K562 (cell line): ENCODE results near the gene OR1E2. TPM values are rescaled to one million over a fixed set of nuclear protein-coding genes. Genes with fewer than 3 reads are reported as not detected.

Source experiments
- ATAC-seq: fragments of 200-7000 bp; cut with Tn5 transposase; 3 replicates; pipeline ENCODE4 v1.9.1; 2020; ENCODE audit warnings: moderate library complexity
- BruUV-seq: library from RNA; stranded (reverse); fragments of 400-500 nt; replicated peaks from 2 replicates; lab custom pipeline; 2021; lab: Mats Ljungman, UMichigan
- CTCF ChIA-PET: fragments of 300-600 bp; formaldehyde crosslinking; extraction: SDS; loops from one replicate; lab custom pipeline; 2021; ENCODE audit warnings: low intra/inter-chr PET ratio; lab: Yijun Ruan, JAX
- POLR2A ChIA-PET: fragments of 300-600, 350-650 bp; sonication (Branson Sonifier 250); formaldehyde crosslinking; extraction: SDS; loops from one replicate; lab custom pipeline; 2021; ENCODE audit warnings: antibody characterized with exemption, inconsistent platforms; lab: Yijun Ruan, JAX
- DNase-seq, 4 experiments: peaks; one replicate each; pipeline versions ENCODE4 v3.0.0 to v3.0.0-alpha.2; 2011 to 2018; ENCODE audit warnings: low spot score in 3 of 4, mixed read lengths in 3 of 4; ENCODE audit errors: extremely low read depth in 1 of 4
- FAIRE-seq: peaks from 2 replicates; lab custom pipeline; 2011; peaks lifted over from hg19 to GRCh38; lab: Jason Lieb, UNC
- H2AFZ ChIP-seq: 2 replicates; pipeline ENCODE4 v1.6.0; 2011; ENCODE audit warnings: low read depth, low read length, control low read depth, inconsistent platforms
- H3K27ac ChIP-seq: fragments of 200-600 bp; 3 replicates; pipeline ENCODE4 v1.8.0; 2011; ENCODE audit warnings: low read depth, mild to moderate bottlenecking, control low read depth, inconsistent platforms, low read length, moderate library complexity, mixed read lengths; ENCODE audit errors: extremely low read depth
- H3K27me3 ChIP-seq, 2 experiments: fragments of 300-600 bp in 1 of 2; 2 replicates in 1 of 2; 3 replicates in 1 of 2; pipeline versions ENCODE4 v1.6.0 to v1.8.0; 2011; ENCODE audit warnings: inconsistent platforms in 2 of 2, low read length in 2 of 2, mild to moderate bottlenecking in 1 of 2, mixed read lengths in 1 of 2, moderate library complexity in 1 of 2; ENCODE audit not compliant: control insufficient read depth in 2 of 2, insufficient read depth in 2 of 2
- H3K36me3 ChIP-seq: fragments of 300-600 bp; 3 replicates; pipeline ENCODE4 v1.8.0; 2011; ENCODE audit warnings: mild to moderate bottlenecking, low read length, inconsistent platforms; ENCODE audit not compliant: control insufficient read depth, insufficient read depth
- H3K4me1 ChIP-seq, 2 experiments: fragments of 200-600 bp in 1 of 2; replicated peaks in 1 of 2; 2 replicates in 1 of 2; 3 replicates in 1 of 2; pipeline versions ENCODE4 v1.5.1 to v1.8.0; 2011; ENCODE audit warnings: inconsistent platforms in 2 of 2, low read length in 2 of 2, mild to moderate bottlenecking in 1 of 2, mixed read lengths in 1 of 2, moderate library complexity in 1 of 2; ENCODE audit not compliant: control insufficient read depth in 2 of 2, insufficient read depth in 2 of 2
- H3K4me2 ChIP-seq: 2 replicates; pipeline ENCODE4 v1.6.1; 2011; ENCODE audit warnings: low read length, control low read depth, inconsistent platforms, mixed read lengths; ENCODE audit not compliant: insufficient read depth
- H3K4me3 ChIP-seq: fragments of 200-600 bp; sonication (generic), shearing (Covaris generic); 2 replicates; pipeline ENCODE4 v1.5.1; 2016; ENCODE audit warnings: control low read depth, inconsistent platforms
- H3K79me2 ChIP-seq: fragments of 200-600 bp; 3 replicates; pipeline ENCODE4 v1.8.0; 2011; ENCODE audit warnings: low read length, inconsistent platforms; ENCODE audit not compliant: control insufficient read depth, insufficient read depth
- H3K9ac ChIP-seq, 2 experiments: 2 replicates each; pipeline versions ENCODE4 v1.6.0 to v1.6.1; 2011; ENCODE audit warnings: low read depth in 2 of 2, low read length in 2 of 2, control low read depth in 1 of 2, inconsistent platforms in 1 of 2, mild to moderate bottlenecking in 1 of 2, mixed read lengths in 1 of 2; ENCODE audit not compliant: insufficient read depth in 1 of 2
- H3K9me1 ChIP-seq: one replicate; pipeline ENCODE4 v1.6.0; 2011; ENCODE audit warnings: inconsistent platforms, mild to moderate bottlenecking, low read length, moderate library complexity; ENCODE audit not compliant: control insufficient read depth, insufficient read depth
- H3K9me3 ChIP-seq: replicated peaks from 2 replicates; pipeline ENCODE4 v1.5.1; 2011; ENCODE audit warnings: low read depth, low read length, inconsistent platforms; ENCODE audit not compliant: control insufficient read depth, insufficient read depth
- H4K20me1 ChIP-seq: replicated peaks from 2 replicates; pipeline ENCODE4 v1.6.1; 2011; ENCODE audit warnings: low read length, inconsistent platforms, mixed read lengths; ENCODE audit not compliant: control insufficient read depth, insufficient read depth
- BCLAF1 ChIP-seq, 2 experiments: fragments of 450-650 bp in 1 of 2; IDR thresholded peaks; 2 replicates each; pipeline ENCODE4 v1.6.1; 2011 to 2017; ENCODE audit warnings: low read depth in 2 of 2, antibody characterized with exemption in 1 of 2, borderline replicate concordance in 1 of 2, low read length in 1 of 2, mild to moderate bottlenecking in 1 of 2, mixed read lengths in 1 of 2; ENCODE audit not compliant: control insufficient read depth in 1 of 2
- DDX20 ChIP-seq: fragments of 450-650 bp; IDR thresholded peaks from 2 replicates; pipeline ENCODE4 v1.6.1; 2016; ENCODE audit warnings: missing genetic modification characterization, low read depth, mild to moderate bottlenecking, missing compliant biosample characterization, moderate library complexity
- MECOM ChIP-seq: fragments of 250-450 bp; sonication (Bioruptor Pico); IDR thresholded peaks from 2 replicates; pipeline ENCODE4 v1.8.0; 2022; ENCODE audit warnings: inconsistent platforms
- NCOR1 ChIP-seq: fragments of 450-650 bp; IDR thresholded peaks from 2 replicates; pipeline ENCODE4 v1.6.1; 2016; ENCODE audit warnings: mild to moderate bottlenecking, moderate library complexity
- NFE2 ChIP-seq: IDR thresholded peaks from 2 replicates; pipeline ENCODE4 v1.6.1; 2014; ENCODE audit warnings: antibody characterized with exemption, low read depth
- PCBP2 ChIP-seq: fragments of 200-400 bp; formaldehyde crosslinking; IDR thresholded peaks from 2 replicates; pipeline ENCODE4 v1.6.1; 2018; ENCODE audit warnings: low read length, low read depth, mild to moderate bottlenecking, moderate library complexity; ENCODE audit not compliant: poor library complexity, severe bottlenecking
- RBFOX2 ChIP-seq: fragments of 200-400 bp; formaldehyde crosslinking; IDR thresholded peaks from 2 replicates; pipeline ENCODE4 v1.6.1; 2017; ENCODE audit warnings: low read depth, mild to moderate bottlenecking, low read length, moderate library complexity
- SIN3A ChIP-seq, 2 experiments: fragments of 150-350 bp in 1 of 2; IDR thresholded peaks; 2 replicates each; pipeline ENCODE4 v1.6.1; 2011 to 2016; ENCODE audit warnings: borderline replicate concordance in 2 of 2, low read depth in 2 of 2, low read length in 2 of 2, mild to moderate bottlenecking in 2 of 2, moderate library complexity in 2 of 2; ENCODE audit not compliant: control insufficient read depth in 1 of 2
- STAT5B ChIP-seq: fragments of 250-450 bp; sonication (Bioruptor Pico); IDR thresholded peaks from 2 replicates; pipeline ENCODE4 v1.8.0; 2021; ENCODE audit warnings: mild to moderate bottlenecking, inconsistent platforms
- WHSC1 ChIP-seq: IDR thresholded peaks from one replicate; pipeline ENCODE4 v1.6.1; 2012; ENCODE audit warnings: low read length, control low read depth, inconsistent platforms
- ZFP30 ChIP-seq: fragments of 250-450 bp; sonication (Bioruptor Pico); IDR thresholded peaks from 2 replicates; pipeline ENCODE4 v1.8.0; 2022; ENCODE audit warnings: moderate library complexity, mild to moderate bottlenecking, inconsistent platforms, borderline replicate concordance
- ZNF12 ChIP-seq: sonication (generic); formaldehyde crosslinking; IDR thresholded peaks from 2 replicates; pipeline ENCODE4 v1.4.0; 2020; ENCODE audit warnings: mild to moderate bottlenecking, missing genetic modification reagents
- WGBS: fragments of 100-300 bp; shearing (Covaris generic); methylation state at CpG from one replicate; pipeline ENCODE4 v1.1.6; 2016; ENCODE audit warnings: low coverage, mixed read lengths; ENCODE audit not compliant: insufficient coverage; ENCODE audit errors: missing lambda C conversion rate; 5-methylcytosine and 5-hydroxymethylcytosine counted together
- in situ Hi-C: fragments of 300-500 bp; cut with MboI; formaldehyde crosslinking; loops from 4 replicates; pipeline ENCODE4 v1.15.0; 2018; ENCODE audit warnings: inconsistent platforms, mixed read lengths
- intact Hi-C: fragments of 100-400 bp; cut with micrococcal nuclease; formaldehyde crosslinking; loops from 2 replicates; pipeline ENCODE4 v1.14.2; 2022
- polyA plus RNA-seq, 8 experiments: library from polyadenylated mRNA; depleted of rRNA in 4 of 8; stranded (reverse) in 5 of 8; unstranded in 3 of 8; fragments of >200 nt; fragmentation: Nextera tagmentation in 2 of 8; fragmentation: Illumina TruSeq in 1 of 8; extraction: Ambion mirVana in 2 of 8; extraction: Trizol in 1 of 8; gene quantifications; 2 replicates each; pipeline versions ENCODE4 v1.2.1 to v1.2.3, GENCODE V29; 2011 to 2014; ENCODE audit warnings: inconsistent platforms in 1 of 8, missing spikeins in 1 of 8
- total RNA-seq, 7 experiments: library from RNA; depleted of rRNA in 6 of 7; stranded (reverse); fragments of >200 nt in 6 of 7; fragmentation: Illumina TruSeq in 2 of 7; extraction: Trizol in 2 of 7; gene quantifications; 2 replicates each; pipeline versions ENCODE4 v1.2.1 to v1.2.3, GENCODE V29; 2011 to 2021; ENCODE audit warnings: low replicate concordance in 1 of 7
- TF ChIP-seq, protein P1 (sequence below): fragments of 450-650 bp; IDR thresholded peaks from 2 replicates; pipeline ENCODE4 v1.6.1; 2018; ENCODE audit not compliant: partially characterized antibody

The OR1E2 gene
- total and polyA plus RNA-seq, 9 of the 15 experiments (the other 6 are each of a cell fraction or from before 2014, with no cell fraction given), result not detected

DNA sequence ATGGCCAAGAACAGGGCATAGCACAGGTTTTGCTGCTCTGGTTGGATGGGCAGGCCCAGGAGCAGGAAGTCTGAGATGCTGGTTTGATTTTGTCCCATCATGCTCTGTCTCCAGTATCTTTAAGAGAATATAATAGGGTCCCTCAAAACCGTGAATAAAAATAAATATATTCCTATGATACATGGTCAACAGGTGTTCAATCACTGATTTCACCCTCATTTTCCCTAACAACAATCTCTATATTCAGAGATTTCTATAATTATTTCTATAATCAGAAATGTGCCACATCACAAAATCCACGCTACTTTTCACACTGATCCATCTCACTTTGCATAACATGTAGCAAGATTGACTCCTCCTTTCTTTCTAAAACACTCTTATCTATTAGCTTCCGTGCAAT is at the start of gene OR1E2 (continued):
- TF ChIP-seq DDX20 (tag) (no peak), NFE2 (no peak), WHSC1 (no peak), STAT5B (CRISPR knock-in tag) (no peak), ZFP30 (CRISPR knock-in tag) (no peak), BCLAF1 (IDR thresholded peaks at IDR 0.05; ENCODE audit: borderline replicate concordance in 1 of 2, control insufficient read depth in 1 of 2, low read depth in 2 of 2, low read length in 1 of 2) (no peak), SIN3A (IDR thresholded peaks at IDR 0.05; ENCODE audit: borderline replicate concordance in 2 of 2, control insufficient read depth in 1 of 2, low read depth in 2 of 2, low read length in 2 of 2) (no peak)

- ChIA-PET POLR2A (no interaction called here), CTCF (no interaction called here)
- no TSS peak for BruUV-seq
- Histone ChIP-seq H3K4me3 (no peak overlapping the region), H3K9me3 (no peaks in the 10 kb centered on the region), H2AFZ (no peak overlapping the region), H3K4me2 (no peak overlapping the region), H3K36me3 (no peaks in the 10 kb centered on the region), H3K27ac (no peak overlapping the region), H4K20me1 (no peaks in the 10 kb centered on the region), H3K27me3 (peaks cover 0 to 4% of the 10 kb centered on the region in 2 experiments; a peak in 1 of 5 replicates), H3K79me2 (no peaks in the 10 kb centered on the region), H3K9me1 (no peaks in the 10 kb centered on the region), H3K4me1 (no peaks in the 10 kb centered on the region), H3K9ac (no peak overlapping the region)
- DNase-seq (no peak), FAIRE-seq (no peak), ATAC-seq (no peak)
- in situ Hi-C loops, result no loop called here
- intact Hi-C loops, result no loop called here
- WGBS, result 0% methylated on average over 1 of the region's 3 CpGs
- TF ChIP-seq RBFOX2, result no peak
- no peak for TF ChIP-seq PCBP2
- no peak for TF ChIP-seq NCOR1
- TF ChIP-seq, protein P1, sequence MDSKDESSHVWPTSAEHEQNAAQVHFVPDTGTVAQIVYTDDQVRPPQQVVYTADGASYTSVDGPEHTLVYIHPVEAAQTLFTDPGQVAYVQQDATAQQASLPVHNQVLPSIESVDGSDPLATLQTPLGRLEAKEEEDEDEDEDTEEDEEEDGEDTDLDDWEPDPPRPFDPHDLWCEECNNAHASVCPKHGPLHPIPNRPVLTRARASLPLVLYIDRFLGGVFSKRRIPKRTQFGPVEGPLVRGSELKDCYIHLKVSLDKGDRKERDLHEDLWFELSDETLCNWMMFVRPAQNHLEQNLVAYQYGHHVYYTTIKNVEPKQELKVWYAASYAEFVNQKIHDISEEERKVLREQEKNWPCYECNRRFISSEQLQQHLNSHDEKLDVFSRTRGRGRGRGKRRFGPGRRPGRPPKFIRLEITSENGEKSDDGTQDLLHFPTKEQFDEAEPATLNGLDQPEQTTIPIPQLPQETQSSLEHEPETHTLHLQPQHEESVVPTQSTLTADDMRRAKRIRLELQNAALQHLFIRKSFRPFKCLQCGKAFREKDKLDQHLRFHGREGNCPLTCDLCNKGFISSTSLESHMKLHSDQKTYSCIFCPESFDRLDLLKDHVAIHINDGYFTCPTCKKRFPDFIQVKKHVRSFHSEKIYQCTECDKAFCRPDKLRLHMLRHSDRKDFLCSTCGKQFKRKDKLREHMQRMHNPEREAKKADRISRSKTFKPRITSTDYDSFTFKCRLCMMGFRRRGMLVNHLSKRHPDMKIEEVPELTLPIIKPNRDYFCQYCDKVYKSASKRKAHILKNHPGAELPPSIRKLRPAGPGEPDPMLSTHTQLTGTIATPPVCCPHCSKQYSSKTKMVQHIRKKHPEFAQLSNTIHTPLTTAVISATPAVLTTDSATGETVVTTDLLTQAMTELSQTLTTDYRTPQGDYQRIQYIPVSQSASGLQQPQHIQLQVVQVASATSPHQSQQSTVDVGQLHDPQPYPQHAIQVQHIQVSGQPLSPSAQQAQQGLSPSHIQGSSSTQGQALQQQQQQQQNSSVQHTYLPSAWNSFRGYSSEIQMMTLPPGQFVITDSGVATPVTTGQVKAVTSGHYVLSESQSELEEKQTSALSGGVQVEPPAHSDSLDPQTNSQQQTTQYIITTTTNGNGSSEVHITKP, result no peak
- TF ChIP-seq MECOM (CRISPR knock-in tag), result no peak
- no peak for TF ChIP-seq ZNF12 (CRISPR knock-in tag)
These were observed 49.2 kb upstream of the OR1E2 start for GRCh38 chr17:3482852-3483251.
